Stimulated activated CD4-positive, alpha-beta T cell treated with anti-CD3 and anti-CD28 coated beads, Interleukin-15, amount 100 ng/mL, for 1 hour (primary cell): ENCODE data around the gene LRRTM3.

Experiments used
- DNase-seq, 2 donors: peaks; one replicate each; pipeline ENCODE4 v3.0.0-alpha.2; 2020; ENCODE audit warnings: low read depth in 1 of 2, low spot score in 1 of 2

The LRRTM3 gene

GRCh38 chr10:67017218-67017617 is 91.4 kb downstream of the LRRTM3 start:
- DNase-seq, result no peak

- DNase-seq, result no peak
These were observed 96.3 kb downstream of the LRRTM3 start for GRCh38 chr10:67022099-67022498.

GRCh38 chr10:67033878-67034277 is 108.0 kb downstream of the LRRTM3 start:
- no peak for DNase-seq

GRCh38 chr10:67036808-67037207 is 111.0 kb downstream of the LRRTM3 start:
- DNase-seq, result no peak

- DNase-seq, result no peak
These were observed 117.2 kb downstream of the LRRTM3 start for GRCh38 chr10:67043041-67043440.

- no peak for DNase-seq
These were observed 119.6 kb downstream of the LRRTM3 start for GRCh38 chr10:67045404-67045803.

- DNase-seq, result no peak
These were observed 120.7 kb downstream of the LRRTM3 start for GRCh38 chr10:67046507-67046906.

- no peak for DNase-seq
These were observed 124.2 kb downstream of the LRRTM3 start for GRCh38 chr10:67049988-67050387.

GRCh38 chr10:67050415-67050814 is 124.6 kb downstream of the LRRTM3 start:
- no peak for DNase-seq

- no peak for DNase-seq
These were observed 146.8 kb downstream of the LRRTM3 start for GRCh38 chr10:67072654-67073053.

- no peak for DNase-seq
These were observed 149.7 kb downstream of the LRRTM3 start for GRCh38 chr10:67075491-67075971.

GRCh38 chr10:67076144-67076543 is 150.3 kb downstream of the LRRTM3 start:
- DNase-seq, result no peak

GRCh38 chr10:67077376-67077775 is 151.5 kb downstream of the LRRTM3 start:
- no peak for DNase-seq

- DNase-seq, result no peak
These were observed 153.3 kb downstream of the LRRTM3 start for GRCh38 chr10:67079126-67079525.

- DNase-seq, result no peak
These were observed 160.7 kb downstream of the LRRTM3 start for GRCh38 chr10:67086327-67087134.

GRCh38 chr10:67087135-67087425 is 161.2 kb downstream of the LRRTM3 start:
- no peak for DNase-seq

GRCh38 chr10:67088036-67088435 is 162.2 kb downstream of the LRRTM3 start:
- DNase-seq, result no peak

- DNase-seq, result no peak
These were observed 169.7 kb downstream of the LRRTM3 start for GRCh38 chr10:67095531-67095930.

GRCh38 chr10:67098461-67098860 is 172.6 kb downstream of the LRRTM3 start:
- DNase-seq, result no peak

GRCh38 chr10:67100951-67101350 is 175.1 kb downstream of the LRRTM3 start:
- DNase-seq, result no peak

- no peak for DNase-seq
These were observed 181.8 kb downstream of the LRRTM3 start for GRCh38 chr10:67107670-67108069.

- no peak for DNase-seq
These were observed 184.4 kb downstream of the LRRTM3 start for GRCh38 chr10:67110286-67110685.

GRCh38 chr10:67112765-67113164 is 186.9 kb downstream of the LRRTM3 start:
- no peak for DNase-seq
